ENCODE results near the gene MED27.

- TF ChIP-seq CTCF (IDR thresholded peaks at IDR 0.05; ENCODE audit: poor library complexity) = no peak
- TF ChIP-seq EZH2 (IDR thresholded peaks at IDR 0.05; ENCODE audit: borderline replicate concordance) = no peak
- no peak for TF ChIP-seq EZH2phosphoT487 (IDR thresholded peaks at IDR 0.05; ENCODE audit: low read depth, severe bottlenecking, unreplicated experiment)
Observed at GRCh38 chr9:131937451-131937850, 142.2 kb downstream of the MED27 start.

Measured in hepatocyte (in vitro differentiated cells).